ENCODE data around the gene CEP104.

The CEP104 gene

DNA sequence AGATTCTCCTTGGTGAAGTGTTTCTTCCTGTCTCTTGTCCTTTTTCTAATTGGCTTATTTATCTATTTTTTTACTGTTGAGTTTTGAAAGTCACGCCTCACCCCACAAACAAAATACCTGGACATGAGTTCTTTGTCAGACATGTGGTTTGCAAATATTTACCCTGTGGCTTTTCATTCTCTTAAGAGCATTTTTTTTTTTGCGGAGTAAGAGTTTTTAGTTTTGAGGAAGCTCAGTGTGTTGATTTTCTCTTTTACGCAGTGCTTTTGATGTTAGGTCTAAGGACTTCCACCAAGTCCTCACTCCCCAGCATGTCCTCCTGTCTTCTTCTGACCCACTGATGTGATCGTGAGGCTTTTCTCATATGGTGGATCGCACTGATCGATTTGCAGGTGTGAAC is 7.9 kb upstream of the CEP104 start:
- peak; percentile 59 for DNase-seq

DNA sequence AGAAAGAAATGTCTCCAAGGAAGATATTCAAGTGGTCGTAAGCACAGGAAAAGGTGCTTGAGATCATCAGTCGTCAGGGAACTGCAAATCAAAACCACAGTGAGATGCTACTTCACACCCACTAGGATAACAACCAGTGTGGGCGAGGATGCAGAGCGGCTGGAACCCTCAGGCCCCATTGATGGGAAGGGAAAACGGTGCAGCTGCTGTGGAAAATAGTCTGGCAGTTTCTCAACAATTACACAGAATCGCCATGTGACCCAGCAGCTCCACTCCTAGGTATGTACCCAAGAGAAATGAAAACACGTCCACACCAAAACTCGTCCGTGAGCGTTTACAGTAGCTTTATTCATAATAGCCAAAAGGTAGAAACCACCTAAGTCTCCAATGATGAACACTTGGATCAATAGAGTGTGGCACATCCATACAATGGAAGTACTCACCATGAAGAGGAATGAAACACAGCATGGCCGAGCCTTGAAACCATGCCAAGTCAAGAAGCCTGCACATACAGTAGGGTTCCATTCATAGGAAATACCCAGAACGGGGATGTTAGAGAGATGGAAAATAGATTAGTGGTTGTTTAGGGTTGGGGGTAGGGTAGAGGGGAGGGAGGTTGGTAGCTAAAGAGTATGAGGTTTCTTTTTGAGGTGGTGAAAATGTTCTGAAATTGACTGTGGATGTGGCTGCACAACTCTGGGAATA is 6.4 kb upstream of the CEP104 start:
- no peak for DNase-seq

DNA sequence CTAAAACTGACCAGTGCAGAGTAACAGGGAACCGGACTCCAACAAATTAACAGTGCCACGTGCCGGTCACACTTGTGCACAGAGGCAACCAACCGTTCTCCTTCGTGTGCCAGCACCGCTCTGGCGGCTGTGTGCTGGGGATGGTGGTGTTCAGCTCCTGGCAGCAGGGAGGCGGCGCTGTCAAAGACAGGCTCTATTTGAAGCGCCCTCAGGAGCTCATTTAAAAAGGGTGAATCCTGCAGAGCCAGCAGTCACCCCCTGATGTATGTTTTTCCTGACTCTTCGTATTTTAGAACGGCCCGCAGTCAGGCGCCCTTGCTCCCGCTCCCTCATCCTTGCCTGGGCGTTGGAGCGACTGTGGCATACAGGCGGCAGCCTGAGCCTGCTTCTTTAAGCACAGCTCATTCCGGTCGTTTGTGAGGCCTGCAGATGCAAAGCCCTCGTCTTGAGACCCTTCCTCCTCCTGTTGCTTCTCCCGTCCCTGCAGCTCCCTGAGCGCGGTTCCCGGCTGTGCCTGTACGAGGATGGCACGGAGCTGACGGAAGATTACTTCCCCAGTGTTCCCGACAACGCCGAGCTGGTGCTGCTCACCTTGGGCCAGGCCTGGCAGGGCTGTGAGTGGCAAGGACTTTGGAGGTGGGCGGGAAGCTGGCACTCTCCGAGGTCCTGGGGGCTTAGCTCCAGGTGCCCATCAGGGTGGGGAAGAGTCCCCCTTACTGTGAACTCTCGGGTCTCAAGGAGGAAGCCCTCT is 1.4 kb upstream of the CEP104 start:
- DNase-seq = peak; percentile 83

DNA sequence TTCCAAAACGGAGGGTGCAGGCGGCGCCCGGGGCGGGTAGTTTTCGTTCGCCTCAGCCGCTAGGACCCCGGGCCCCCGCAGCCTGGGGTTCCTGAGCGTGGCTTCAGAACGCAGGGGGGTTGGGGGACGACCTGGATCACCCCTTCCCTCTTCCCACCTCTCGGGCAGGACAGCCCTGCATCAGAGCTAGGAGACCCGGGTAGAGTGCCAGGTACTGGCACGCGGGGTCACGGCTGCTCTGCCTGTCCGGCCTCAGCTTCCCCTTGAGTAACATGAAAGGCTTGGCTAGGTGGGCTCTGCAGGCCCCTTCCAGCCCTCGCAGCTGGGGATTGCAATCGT is 749 bp upstream of the CEP104 start:
- no peak for DNase-seq

DNA sequence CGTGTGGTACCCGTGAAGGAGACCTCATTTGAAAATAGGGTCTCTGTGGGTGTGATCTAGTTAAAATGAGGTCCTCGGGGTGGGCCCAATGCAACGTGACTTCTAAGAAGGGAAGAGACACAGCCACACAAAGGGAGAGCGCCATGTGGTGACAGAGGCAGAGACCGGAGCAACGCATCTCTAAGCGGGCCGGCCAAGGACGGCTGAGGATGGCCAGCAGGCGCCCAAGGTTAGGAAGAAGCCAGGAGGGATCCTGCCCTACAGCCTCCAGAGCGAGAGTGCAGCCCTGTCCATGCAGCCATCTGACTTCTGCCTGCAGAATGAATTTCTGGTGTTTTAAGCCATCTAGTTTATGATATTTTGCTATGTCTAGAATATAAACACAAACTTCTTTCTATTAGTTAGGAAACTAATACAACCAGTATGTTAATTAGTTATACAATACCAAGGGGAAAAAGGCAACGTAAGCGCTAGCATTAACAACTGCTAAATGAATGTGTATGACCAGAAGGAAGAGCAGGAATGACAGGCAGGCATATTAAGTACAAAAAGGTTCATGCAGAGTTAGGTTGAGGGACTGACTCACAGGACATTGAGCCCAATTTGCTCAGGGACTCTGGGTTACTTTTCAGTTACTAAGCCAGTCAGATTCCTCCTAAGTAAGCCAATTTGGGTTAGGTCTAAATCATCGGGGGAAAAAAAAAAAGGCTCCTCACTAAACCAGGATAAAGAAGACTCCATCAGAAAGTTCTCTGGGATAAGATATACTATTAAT is 4.1 kb downstream of the CEP104 start:
- no peak for DNase-seq

DNA sequence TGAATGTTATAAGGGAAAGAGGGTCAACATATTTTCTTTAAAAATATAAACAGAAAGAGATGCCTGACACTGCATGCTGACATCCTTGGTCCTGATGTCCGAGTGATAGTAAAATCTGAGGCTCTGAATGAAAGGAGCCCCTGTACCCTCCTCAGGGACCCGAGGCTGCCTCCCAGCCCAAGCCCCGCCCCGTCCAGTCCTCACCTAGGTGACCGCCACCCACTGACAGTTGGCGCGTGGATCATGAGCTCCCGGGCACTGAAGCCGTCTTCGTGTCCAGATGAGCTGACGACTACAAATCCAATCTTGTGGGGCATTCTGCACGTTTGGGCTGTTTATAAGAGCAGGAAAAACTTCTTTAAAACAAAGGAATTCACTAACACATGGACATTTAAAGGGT is 4.9 kb downstream of the CEP104 start:
- no peak for DNase-seq

DNA sequence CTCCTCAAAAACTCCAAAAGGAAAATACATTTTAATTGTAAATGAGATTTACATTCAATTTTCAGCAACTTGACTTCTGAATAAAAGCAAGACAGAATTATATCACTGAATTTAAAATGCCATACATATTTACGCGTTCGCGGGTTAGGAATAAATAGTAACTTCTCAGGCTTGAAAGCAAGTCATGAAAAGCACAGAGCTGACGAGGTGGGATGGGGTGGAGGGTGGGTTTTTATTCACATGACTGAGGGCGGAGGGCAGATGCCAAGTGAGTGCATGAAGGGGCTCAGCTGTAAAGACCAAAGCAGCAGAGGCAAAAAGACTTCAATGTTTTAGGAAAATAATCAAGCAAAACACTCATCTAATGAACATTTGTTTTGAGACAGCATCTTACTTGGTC is 5.7 kb downstream of the CEP104 start:
- DNase-seq = no peak

DNA sequence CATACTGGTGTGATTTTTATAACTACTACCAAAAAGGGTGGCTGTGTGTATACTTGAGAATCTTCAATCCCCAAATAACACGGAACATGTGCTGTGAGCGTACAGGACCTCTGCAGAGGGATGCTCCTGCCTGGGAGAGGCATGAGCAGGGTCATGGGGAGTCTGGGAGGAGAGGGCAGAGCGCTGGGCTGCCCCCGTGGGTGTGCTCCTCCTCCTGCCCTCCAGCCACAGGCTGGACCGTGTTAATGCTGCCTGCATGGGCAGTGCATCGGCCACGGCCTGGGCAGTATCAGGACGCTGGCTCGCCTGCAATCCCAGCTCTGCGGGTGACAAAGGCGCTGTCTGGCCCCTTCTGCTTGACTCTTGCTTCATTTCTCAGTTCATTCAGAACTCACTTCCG is 6.2 kb downstream of the CEP104 start:
- no peak for DNase-seq

DNA sequence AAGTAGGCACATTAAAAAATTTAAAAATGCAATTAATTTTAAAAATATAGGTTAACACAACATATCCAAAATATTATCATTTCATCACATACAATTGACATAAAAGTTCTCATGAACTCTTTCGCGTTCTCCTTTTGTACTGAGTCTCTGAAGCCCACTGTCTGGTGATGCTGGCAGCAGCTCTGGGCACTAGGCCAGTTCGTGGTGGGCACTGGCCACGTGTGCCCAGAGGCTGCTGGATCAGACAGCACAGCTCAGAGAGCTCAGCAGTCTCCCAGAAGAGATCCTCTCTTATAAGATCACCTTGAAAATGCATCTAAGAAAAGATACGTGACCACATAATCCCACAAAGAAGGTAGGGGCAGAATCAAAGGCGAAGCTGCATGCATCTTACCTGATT is 9.9 kb downstream of the CEP104 start:
- no peak for DNase-seq

DNA sequence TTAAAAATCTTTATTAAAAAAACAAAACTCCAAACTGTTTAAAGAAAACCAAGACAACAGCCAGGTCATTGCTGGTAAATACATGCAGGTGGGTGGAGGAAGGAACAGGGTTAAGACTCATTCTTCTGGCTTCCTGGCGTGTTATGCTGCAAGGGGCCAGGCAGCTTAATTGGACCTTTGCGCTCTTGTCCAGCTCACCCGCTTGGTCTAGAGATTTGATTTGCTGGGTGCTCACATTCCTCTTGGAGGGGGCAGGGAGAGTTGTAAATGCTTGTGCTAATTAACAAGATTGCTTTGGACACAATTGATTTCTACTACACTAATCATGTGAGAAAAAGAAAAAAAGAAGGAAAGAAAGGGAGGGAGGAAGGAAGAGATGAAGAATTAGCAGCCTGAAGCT is 10.5 kb downstream of the CEP104 start:
- DNase-seq = no peak

DNA sequence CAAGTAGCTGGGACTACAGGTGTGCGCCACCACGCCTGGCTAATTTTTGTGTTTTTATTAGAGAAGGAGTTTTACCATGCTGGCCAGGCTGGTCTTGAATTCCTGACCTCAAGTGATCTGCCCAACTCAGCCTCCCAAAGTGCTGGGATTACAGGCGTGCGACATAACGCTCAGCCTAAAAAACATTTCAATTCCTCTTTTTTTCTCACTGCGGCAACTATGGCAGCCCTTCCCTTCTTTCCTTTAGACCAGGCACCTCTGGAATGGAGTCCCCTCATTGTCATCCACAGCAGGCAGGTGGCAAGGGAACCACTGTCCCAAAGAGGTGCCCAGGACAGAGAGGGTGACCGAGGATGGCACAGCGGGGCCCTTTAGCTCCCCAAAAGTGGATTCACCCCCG is 14.1 kb downstream of the CEP104 start:
- DNase-seq = no peak

DNA sequence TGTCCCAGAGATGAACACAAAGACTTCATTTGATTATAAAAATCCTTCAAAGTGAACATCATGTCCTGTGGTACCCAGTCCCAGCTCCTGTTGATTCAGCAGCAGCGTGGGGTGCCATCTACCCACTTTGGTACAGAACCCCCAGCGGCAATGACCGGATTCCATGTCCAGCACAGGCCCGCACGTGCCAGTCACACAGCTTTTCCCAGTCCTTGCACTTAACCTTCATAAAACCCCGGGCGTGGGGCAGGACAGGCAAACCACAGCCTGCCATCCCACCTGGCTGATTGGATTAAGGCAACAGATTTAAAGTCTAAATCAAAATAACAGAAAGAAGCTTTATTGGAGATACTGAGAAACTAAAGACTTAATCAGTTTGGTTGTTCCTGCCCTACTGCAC is 15.5 kb downstream of the CEP104 start:
- DNase-seq = no peak

DNA sequence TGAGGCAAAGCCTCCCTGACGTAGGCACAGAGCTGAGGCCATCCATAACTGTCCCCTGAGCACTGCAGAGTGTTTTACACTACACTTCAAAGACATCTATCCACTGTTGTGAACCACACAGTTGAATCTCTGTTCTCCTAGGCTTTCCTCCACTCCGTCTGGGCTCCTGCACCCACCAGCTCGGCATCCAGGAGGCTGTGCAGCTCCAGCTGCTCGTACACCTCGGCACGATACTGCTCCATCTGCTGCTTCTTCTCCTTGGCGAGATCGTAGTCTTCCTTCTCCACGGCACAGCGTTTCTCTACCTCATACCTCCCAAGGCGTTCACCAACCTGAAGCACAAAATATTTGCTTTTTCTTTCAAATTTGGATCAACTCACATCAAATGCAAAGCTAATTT is 18.2 kb downstream of the CEP104 start:
- no peak for DNase-seq

DNA sequence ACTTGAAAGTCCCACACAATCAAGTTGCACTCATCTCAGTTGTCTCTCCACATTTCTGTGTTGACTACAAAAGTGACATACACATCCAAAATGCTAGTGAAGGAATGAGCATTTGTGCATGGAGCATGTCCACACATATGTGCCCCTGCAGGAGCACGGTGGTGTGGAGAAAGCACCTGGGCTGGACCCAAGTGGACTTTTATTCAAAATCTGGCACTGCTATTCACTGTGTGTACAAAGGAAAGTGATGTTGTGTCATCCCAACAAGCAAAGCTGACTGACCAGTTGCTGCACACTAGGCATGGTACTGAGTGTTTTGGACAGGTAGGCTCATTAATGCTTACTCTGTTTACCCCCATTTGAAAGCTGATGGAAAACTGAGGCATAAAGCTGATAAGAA is 19.3 kb downstream of the CEP104 start:
- DNase-seq = no peak

DNA sequence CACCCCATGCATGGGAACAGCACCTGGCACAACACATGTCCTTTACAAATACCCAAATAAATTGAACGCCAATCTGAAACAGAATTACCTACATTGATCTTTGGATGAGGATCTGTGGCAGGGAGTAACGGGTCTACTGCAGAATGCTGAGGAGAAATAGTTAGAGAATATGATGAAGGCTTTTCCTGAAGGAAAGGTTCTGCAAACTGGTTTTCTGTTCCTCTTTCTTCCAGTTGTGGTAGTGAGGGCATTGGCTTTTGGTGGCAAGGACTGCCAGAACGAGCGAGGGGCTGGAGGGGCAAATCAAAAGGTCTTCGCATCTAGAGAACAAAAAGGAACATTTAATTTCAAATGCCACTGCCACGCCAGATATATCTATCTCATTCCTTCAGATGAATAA is 19.8 kb downstream of the CEP104 start:
- DNase-seq = no peak

DNA sequence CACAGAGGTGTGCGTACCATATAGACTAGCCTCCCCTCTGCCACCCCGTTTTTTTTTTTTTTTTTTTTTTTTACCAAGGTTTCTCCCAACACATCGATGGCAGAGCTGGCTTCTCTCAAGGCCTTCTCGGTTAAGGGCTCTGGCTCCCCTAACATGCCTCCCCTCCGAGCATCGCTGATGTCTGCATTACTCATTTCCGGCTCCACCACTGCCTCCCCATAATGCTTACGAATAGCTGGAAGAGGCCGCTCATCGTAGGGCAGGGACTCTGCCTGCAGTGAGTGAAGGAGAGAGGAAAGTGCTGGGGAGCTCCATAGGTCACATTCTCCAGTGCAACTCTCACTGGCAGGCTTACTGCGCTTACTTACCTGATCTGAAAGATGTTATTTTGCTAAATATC is 20.6 kb downstream of the CEP104 start:
- DNase-seq = no peak

DNA sequence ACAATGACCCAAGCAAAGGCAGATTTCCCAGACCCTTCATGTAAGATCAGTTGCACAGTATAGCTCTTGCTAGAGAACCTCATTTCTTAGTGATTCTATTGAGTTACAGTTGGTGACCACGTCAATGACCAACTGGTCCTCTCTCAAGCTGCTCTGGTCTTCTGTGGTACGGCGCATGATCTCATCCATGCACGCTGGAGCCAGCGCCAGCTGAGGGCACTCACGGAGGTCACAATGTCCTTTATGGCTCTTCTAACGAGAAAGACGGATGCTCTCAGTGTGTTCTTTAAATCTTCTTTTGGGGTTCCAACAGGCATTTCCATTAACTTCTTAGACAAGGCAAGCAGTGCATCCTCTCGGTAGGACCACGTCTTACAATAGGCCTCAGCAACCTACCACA is 22.3 kb downstream of the CEP104 start:
- no peak for DNase-seq

DNA sequence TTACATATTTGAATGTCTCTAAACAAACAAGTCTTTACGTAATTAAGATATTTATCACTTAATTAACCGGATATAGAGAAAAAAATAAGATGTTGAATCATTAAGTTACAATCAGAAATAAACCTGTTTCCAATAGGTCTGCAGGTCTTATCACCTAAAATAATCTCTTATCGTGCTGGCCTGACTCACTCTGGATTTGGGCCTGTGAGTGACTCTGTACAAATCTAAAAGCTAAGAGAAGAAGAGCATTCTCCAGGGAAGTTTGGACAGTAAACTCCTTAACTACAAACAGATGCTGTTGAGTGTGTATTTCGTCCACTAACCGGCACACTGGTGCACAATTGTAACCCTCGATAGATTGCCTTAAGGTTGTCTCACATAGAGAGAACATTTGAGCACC is 25.3 kb downstream of the CEP104 start:
- DNase-seq = no peak

DNA sequence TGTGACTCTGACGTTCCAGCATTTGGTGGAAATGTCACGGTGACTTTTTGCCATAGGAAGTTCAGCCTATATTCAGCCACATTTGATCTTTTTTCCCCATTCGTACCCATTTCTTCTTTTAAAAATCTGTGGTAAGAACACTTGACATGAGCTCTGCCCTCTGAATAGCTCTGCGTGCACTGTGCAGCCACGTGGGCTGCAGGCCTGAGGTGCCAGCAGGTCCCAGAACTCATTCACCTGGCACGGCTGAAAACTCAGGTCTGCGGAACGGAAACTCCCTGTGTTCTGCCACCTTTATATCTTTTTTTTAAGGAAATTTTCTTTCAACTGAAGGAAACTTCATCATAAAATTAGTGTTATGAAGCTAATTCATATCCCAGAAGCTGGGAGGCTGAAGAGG is 28.6 kb downstream of the CEP104 start:
- DNase-seq = no peak

DNA sequence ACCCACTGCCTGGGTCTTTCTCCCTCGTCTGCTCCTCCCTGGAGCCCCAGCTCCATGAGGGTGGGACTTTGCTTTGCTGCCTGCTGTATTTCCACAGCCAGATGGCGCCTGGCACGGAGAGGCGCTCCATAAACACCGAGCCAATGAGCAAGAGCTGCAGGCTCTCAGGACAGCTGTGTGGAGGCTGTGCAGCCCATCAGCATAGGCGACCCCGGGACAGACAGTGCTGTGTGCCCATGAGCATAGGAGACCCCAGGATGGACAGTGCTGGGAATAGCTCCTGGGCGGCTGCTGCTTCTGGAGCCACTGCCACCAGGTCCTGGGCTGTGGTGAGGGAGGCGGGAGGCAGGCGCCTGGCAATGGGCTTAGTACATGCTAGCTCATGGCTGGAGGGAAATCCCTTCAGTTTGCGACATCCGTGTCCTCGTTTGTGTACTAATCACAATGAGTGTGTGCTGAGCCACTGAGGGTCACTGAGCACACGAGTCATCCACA is 29.2 kb downstream of the CEP104 start:
- DNase-seq = no peak

DNA sequence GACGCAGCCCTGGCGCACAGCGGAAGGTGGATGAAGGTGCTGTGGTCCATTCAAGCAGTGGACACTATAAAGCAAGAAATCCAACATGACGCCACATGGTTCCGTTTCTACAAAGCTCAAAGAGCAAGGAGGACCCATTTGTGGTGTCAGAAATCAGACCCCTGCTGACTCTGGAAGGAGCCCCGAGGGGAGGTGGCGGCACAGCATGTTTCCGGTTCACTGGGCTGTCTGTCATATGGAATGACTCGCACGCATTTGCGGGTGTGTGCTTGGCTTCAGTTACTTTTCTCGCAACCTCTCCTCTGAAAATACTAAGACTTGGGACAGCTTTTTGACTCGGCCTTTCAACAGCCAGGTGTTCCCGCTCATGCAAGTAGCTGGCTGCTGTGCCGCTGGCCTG is 31.7 kb downstream of the CEP104 start:
- DNase-seq = no peak

DNA sequence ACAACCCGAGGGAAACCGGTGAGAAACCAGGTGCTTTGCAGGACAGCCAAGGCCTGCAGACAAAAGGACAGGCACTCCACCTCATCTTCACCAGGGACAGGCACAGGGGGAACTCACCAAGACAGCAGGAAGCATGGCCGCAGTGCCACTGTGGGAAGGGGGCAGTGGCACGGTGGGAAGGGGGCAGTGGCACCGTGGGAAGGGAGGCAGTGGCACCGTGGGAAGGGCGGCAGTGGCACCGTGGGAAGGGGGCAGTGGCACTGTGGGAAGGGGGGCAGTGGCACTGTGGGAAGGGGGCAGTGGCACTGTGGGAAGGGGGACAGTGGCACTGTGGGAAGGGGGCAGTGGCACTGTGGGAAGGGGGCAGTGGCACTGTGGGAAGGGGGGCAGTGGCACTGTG is 32.4 kb downstream of the CEP104 start:
- no peak for DNase-seq

DNA sequence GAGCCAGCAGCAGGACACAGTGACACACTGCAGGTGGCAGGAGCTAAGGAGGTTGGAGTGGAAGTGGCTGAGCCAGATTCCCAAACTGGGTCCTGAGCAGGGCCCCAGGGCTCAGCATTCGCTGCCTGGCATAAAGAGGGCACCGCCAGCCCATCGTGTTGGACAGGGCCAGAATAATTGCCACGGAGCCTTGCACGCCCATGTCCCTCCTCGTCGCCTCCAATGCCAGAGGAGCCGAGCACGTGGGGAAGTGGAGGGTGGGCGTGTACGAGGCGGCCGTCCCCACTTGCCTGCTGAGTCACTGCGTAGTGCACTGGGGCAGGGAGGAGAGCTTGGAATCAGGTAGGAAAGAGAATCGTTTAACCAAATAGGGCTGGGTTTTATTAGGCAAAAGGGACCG is 34.6 kb downstream of the CEP104 start:
- DNase-seq = no peak

DNA sequence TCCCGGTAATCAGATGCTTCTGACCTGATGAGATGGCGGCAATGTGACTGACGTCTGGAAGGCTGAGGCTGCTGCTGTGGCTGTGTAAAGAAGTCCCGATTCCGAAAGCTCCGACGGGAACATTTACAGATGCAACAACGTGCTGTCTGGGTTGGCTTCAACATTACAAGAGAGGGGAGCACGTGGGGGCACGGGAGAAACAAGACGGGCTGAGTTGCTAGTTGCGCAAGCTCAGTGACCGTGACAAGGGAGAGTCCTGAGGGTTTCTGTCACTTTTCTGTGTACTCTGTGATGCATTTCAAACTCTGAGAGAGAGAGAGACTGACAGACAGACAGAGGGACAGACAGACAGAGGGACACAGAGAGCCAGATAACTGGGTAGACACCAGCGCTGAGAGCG is 35.1 kb downstream of the CEP104 start:
- DNase-seq = no peak

Measured in RPMI8226 (cell line).